HuH-7 (cell line): ENCODE measurements around the gene LMTK3.
A peak's percentile ranks its signal among the peaks of the same experiment; 100 is the strongest.

ENCODE experiments used
- DNase-seq: peaks from one replicate; pipeline ENCODE4 v3.0.0; 2011; ENCODE audit warnings: low spot score

Gene LMTK3

GRCh38 chr19:48444129-48444935 lies 67.3 kb downstream of the LMTK3 start:
- DNase-seq: peak; percentile 59

DNA sequence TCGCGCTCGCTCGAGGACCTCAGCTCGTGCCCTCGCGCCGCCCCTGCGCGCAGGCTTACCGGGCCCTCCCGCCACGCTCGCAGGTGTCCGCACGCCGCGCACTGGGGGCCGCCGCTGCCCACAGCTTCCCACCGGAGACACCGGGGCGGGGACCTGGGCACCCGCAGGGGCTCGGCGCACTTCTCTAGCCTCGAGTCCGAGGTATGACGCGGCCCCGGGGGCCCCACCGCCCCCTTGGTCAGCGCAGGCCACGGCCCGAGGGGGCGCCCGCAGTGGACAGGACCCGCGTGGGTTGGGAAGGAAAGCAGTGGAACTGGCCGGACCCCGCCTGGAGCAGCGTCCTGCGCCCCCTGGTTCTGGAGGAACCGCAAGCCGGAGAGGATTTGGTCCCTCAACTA lies 67.9 kb downstream of the LMTK3 start:
- DNase-seq: no peak

GRCh38 chr19:48443256-48443655 lies 68.4 kb downstream of the LMTK3 start:
- DNase-seq: no peak

DNA sequence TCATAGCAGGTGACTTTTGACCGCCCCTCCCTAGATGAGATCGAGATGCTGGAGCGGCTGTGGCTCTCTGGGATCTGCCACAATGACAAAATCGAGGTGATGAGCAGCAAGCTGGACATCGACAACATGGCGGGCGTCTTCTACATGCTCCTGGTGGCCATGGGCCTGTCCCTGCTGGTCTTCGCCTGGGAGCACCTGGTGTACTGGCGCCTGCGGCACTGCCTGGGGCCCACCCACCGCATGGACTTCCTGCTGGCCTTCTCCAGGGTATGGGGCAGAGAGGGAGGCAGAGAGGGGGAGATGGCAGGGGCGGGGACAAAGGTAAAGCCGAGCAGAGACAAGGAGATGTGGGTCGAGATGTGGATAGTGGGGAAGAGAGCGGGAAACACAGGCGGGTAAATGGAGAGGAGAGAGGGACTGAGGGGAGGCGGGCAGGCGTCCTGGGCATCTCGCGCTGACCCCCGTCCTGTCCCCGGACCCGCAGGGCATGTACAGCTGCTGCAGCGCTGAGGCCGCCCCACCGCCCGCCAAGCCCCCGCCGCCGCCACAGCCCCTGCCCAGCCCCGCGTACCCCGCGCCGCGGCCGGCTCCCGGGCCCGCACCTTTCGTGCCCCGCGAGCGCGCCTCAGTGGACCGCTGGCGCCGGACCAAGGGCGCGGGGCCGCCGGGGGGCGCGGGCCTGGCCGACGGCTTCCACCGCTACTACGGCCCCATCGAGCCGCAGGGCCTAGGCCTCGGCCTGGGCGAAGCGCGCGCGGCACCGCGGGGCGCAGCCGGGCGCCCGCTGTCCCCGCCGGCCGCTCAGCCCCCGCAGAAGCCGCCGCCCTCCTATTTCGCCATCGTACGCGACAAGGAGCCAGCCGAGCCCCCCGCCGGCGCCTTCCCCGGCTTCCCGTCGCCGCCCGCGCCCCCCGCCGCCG lies 69.3 kb downstream of the LMTK3 start:
- DNase-seq: no peak

GRCh38 chr19:48441360-48442050 lies 70.1 kb downstream of the LMTK3 start:
- DNase-seq: no peak

DNA sequence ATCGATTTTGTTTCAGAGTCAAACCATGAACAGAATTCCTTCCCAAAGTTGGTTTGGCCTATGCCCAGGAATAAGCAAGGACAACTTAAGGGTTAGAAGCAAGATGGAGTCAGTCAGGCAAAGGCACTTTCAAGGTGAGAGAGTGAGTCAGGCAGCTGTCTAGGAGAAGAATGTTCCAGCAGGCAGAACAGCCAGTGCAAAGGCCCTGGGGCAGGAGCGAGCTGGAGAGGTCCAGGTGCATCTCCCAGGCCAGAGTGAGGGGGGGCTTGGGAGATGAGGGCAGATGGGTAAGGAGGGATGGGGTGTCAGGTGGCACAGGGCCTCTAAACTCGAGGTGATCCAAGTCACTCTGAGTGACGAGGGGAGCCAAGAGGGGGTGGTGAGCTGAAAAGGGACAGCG lies 75.0 kb downstream of the LMTK3 start:
- no peak for DNase-seq
